GM12801 (cell line): ENCODE data around the gene GLIS1.

Source experiments
- CTCF ChIP-seq: IDR thresholded peaks from one replicate; pipeline ENCODE4 v1.5.1; 2011; ENCODE audit warnings: control low read depth; ENCODE audit not compliant: insufficient read length; ENCODE audit errors: extremely low read depth

The GLIS1 gene

GRCh38 chr1:53478502-53478818 lies 260.5 kb downstream of the GLIS1 start:
- no peak for TF ChIP-seq CTCF

- TF ChIP-seq CTCF: no peak
These were observed 261.1 kb downstream of the GLIS1 start for GRCh38 chr1:53477651-53478501.

GRCh38 chr1:53476579-53476978 lies 262.4 kb downstream of the GLIS1 start:
- TF ChIP-seq CTCF: no peak

- no peak for TF ChIP-seq CTCF
These were observed 263.3 kb downstream of the GLIS1 start for GRCh38 chr1:53475664-53476063.

GRCh38 chr1:53473463-53473862 lies 265.5 kb downstream of the GLIS1 start:
- TF ChIP-seq CTCF: no peak

GRCh38 chr1:53471000-53471399 lies 268.0 kb downstream of the GLIS1 start:
- TF ChIP-seq CTCF: no peak

- TF ChIP-seq CTCF: no peak
These were observed 268.4 kb downstream of the GLIS1 start for GRCh38 chr1:53470584-53470983.
